NCI-H1694 (cell line): ENCODE data around the gene ATF7.
"Not testable (repeated sequence)": the region's sequence is repeated elsewhere in the genome, so short reads cannot be mapped to it uniquely, and the experiment has no call there.

Experiments used
- DNase-seq: peaks from one replicate; lab custom pipeline; 2025; lab: John Stamatoyannopoulos, UW

The ATF7 gene

GRCh38 chr12:53564941-53565340, 61.2 kb downstream of the ATF7 start:
- DNase-seq: no peak

- no peak for DNase-seq
Measured at GRCh38 chr12:53564278-53564677, 61.9 kb downstream of the ATF7 start.

GRCh38 chr12:53563452-53564028, 62.6 kb downstream of the ATF7 start:
- DNase-seq: no peak

GRCh38 chr12:53561590-53561953, 64.6 kb downstream of the ATF7 start:
- no peak for DNase-seq

GRCh38 chr12:53560912-53561589, 65.1 kb downstream of the ATF7 start:
- DNase-seq: no peak

- no peak for DNase-seq
Measured at GRCh38 chr12:53560351-53560750, 65.8 kb downstream of the ATF7 start.

- DNase-seq: no peak
Measured at GRCh38 chr12:53558631-53559030, 67.6 kb downstream of the ATF7 start.

- no peak for DNase-seq
Measured at GRCh38 chr12:53552361-53553327, 73.5 kb downstream of the ATF7 start.

GRCh38 chr12:53551889-53552291, 74.3 kb downstream of the ATF7 start:
- no peak for DNase-seq

GRCh38 chr12:53550595-53550994, 75.6 kb downstream of the ATF7 start:
- DNase-seq: no peak

GRCh38 chr12:53550131-53550530, 76.1 kb downstream of the ATF7 start:
- not testable (repeated sequence) for DNase-seq

- not testable (repeated sequence) for DNase-seq
Measured at GRCh38 chr12:53548354-53548753, 77.8 kb downstream of the ATF7 start.

GRCh38 chr12:53543539-53543938, 82.6 kb downstream of the ATF7 start:
- peak; percentile 28 for DNase-seq

GRCh38 chr12:53539526-53539925, 86.7 kb downstream of the ATF7 start:
- DNase-seq: no peak

GRCh38 chr12:53538209-53538689, 87.9 kb downstream of the ATF7 start:
- DNase-seq: no peak

- DNase-seq: no peak
Measured at GRCh38 chr12:53536962-53537361, 89.2 kb downstream of the ATF7 start.

GRCh38 chr12:53533471-53533870, 92.7 kb downstream of the ATF7 start:
- no peak for DNase-seq

- DNase-seq: peak; percentile 70
Measured at GRCh38 chr12:53532524-53533445, 93.4 kb downstream of the ATF7 start.

- DNase-seq: no peak
Measured at GRCh38 chr12:53532021-53532420, 94.2 kb downstream of the ATF7 start.

GRCh38 chr12:53530920-53531319, 95.3 kb downstream of the ATF7 start:
- no peak for DNase-seq

- peak; percentile 30 for DNase-seq
Measured at GRCh38 chr12:53530061-53530460, 96.1 kb downstream of the ATF7 start.

GRCh38 chr12:53524476-53524875, 101.7 kb downstream of the ATF7 start:
- DNase-seq: no peak
